ENCODE measurements around the gene CHL1.

Gene CHL1

GRCh38 chr3:288417-288816 lies 91.9 kb downstream of the CHL1 start:
- DNase-seq = no peak

DNA sequence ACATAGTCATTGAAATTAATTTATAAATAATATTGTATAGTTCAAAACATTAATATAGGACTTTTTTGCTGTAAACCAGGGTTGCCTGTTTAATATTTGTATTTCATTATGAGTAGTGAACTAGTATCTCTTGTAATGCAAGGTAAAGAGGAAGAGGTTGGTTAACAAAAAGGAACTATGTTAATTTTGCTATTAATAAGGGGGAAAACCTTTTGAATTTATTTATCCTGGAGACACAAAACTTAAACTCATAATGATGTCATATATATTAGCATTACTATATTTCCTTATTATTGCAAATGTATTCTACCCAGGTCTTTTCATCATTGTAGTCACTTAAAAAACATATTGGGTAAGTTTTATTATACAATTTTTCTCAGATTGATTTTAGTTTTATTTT lies 94.5 kb downstream of the CHL1 start:
- no peak for DNase-seq

DNA sequence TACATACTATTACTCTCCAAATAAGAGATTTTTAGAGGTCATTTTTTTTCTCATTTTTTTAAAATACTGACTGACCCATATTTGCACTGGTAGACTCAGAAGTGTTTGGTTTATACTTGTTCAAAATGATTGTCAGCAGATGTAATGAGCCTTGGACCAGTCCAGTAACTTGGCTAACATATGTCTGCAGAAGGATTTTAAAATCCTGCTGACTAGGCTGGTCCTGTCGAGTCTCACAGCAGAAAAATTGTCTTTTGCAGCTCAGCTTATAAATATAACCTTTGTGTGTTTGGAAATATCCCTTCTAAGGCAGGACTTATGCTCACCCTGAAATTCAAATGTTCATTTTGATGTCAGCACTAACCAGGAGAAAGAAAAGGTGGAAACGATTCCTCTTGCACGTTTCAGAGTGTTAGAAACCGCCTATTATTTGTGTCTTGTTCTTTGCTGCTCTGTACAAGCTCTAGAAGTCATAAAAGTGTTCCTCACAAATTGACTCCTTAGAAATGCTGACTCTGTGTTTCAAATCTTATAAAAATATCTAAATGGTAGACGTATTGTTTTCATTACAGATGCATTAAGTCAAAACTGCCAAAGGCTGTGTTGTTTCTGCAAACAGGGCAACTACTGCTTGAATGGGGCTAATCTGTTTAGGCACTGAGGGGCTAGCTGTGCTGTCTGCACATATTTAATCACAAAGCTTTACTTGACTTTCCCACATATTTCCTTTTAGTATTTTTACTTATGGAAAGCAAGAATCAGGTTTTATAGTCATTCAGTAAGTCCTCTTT lies 95.3 kb downstream of the CHL1 start:
- DNase-seq = no peak

- no peak for DNase-seq
Observed at GRCh38 chr3:294096-294495, 97.5 kb downstream of the CHL1 start.

GRCh38 chr3:294581-294980 lies 98.0 kb downstream of the CHL1 start:
- DNase-seq = no peak

GRCh38 chr3:295166-295565 lies 98.6 kb downstream of the CHL1 start:
- no peak for DNase-seq

DNA sequence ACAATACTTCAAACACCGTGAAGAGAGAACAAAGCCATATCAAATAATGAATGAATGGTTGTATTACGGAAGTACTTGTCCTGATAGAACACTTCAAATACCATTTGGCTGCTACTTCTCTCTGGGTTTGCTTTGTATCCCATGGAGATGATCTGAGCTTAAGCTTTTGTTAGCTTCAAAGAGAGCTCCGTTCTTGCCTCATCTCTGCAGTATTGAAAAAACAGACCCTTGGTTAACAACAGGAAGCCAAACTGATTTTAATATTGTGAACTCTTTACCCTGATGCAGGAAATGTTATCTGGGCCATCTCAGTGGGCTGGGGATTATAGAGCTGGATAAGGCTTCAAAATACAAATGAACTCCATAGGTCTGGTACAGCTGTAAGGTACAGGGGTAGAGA lies 101.0 kb downstream of the CHL1 start:
- DNase-seq = no peak

GRCh38 chr3:299590-300301 lies 103.2 kb downstream of the CHL1 start:
- no peak for DNase-seq

DNA sequence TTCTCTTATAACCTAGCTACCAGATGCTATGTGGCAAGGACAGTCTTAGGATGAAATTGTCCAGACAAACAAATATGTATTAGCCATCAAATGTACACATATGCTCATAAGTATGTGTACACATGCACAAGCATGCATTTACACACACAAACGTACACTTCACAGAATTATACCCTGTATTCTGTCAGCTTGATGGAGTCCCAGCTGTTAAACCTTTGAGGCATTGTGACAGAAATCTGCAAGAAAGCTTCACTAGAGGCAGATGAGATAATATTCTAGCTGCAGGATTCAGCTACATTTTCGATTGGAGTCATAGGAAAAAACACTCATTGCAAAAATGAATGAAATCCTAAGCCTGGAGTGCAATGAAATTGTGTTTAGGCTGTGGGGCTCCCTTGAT lies 110.6 kb downstream of the CHL1 start:
- DNase-seq = no peak

DNA sequence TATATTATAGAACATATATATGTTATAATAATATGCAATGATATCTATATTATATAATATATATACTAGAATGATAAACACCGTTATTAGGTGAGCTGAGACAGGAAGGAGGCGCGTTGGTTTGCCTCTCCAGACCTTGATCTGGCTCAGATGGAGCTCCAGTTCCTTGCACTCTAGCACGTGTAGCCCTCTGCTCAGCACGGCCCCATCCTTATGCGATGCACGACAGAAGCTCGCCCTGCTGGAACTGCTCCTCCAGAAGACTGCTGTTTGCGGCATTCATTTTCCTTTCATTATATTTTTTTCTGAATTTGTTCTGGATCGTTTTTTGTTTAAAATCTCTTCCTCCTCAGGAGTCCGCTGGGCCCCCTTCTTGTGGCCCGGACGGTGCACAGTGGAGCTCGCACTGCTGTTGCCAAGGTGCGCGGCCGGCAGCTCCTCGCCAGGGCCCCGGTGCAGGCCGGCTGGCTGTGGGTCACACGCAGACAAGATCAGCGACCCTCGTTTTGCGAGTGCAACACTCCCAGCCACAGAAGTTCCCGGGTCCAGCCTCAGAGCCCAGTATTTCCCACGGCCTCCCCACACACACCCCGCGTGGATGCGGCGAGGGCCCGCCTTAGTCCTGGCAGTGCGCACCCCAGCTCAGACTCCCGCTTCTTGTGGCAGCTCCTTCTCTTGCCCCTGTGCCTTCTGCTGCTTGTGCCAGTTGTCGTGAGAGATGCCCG lies 112.2 kb downstream of the CHL1 start:
- no peak for DNase-seq

DNA sequence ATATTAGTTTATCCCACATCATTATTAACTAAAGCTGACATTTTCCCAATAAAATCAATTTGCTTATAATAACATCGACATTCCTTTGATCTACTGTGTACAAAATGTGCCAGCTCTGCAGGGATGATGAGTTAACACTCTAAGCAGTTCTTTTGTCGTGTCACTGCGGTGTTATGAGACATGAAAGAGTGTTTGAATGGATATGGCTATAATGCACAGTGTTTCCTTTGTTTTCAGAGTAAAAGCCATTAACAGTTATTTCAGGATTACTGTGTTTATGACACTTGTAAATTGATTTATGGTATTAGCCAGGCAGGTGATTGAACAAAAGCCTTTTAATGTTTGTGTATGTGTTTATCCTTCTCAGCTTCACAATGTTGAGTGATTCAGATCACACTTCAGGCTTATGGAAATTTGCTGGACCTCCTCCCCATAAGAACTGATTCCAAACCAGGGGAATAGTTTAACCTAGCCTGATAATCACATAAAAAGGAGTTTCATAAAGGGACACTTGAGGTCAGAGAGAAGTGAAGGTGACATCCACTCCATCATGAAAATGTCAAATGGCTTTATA lies 115.7 kb downstream of the CHL1 start:
- no peak for DNase-seq

- no peak for DNase-seq
Observed at GRCh38 chr3:312911-313310, 116.3 kb downstream of the CHL1 start.

- DNase-seq = no peak
Observed at GRCh38 chr3:317012-317411, 120.4 kb downstream of the CHL1 start.

DNA sequence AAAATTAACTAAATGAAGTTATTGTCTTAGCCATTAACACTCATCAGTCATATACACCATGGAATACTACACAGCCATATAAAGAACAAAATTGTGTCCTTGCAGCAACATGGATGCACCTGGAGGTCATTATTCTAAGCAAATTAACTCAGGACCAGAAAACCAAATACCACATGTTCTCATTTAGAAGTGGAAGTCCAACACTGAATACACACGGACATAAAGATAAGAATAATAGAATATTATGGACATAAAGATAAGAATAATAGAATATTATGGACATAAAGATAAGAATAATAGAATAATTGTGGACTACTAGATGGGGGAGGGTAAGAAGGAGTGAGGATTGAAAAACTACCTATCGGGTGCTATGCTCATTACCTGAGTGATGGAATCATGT lies 122.3 kb downstream of the CHL1 start:
- no peak for DNase-seq

- no peak for DNase-seq
Observed at GRCh38 chr3:324423-324822, 127.9 kb downstream of the CHL1 start.

DNA sequence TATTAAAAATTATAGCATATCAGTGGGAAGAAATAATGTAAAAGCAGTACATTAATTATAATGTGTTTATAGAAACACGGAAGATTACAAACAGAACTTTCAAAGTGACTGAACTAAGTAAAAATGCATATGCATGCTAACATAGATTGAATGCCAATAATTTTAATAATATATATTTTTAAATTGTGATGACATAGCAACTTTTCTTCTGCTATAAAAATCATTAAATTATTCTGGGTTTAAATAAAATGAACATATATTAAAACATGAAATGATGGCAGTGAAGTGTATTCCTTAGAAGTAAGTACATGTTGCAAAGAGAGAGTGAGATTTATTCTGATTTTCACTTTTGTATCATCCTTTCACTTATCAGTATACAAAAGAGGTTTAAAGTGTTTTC lies 128.9 kb downstream of the CHL1 start:
- no peak for DNase-seq

DNA sequence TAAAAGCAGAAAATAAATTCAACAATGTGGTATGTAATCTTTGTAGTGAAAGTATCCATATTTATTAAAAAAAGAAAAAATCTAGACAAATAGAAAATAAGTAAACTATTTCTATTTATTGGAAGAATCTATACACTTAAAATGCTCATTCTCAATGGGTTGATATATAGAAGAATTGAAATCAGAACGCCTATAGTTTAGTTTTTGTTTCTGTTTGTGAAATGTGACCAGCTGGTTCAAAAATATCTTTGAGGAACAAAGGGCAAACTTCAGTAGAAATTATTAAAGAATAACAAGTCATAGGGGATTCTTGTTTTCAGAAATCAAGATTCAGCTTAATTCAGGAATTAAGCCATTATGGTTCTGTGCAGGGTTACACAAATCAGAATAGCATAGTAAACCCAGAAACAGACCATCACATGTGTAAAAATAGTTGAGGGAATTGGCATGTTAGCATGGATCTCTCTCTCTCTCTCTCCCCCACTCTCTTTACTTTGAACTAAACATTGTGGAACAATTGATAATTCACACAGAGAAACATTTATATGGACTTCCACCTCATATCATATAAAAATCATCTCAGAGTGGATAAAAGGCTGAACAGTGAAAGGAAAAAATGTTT lies 134.0 kb downstream of the CHL1 start:
- no peak for DNase-seq

DNA sequence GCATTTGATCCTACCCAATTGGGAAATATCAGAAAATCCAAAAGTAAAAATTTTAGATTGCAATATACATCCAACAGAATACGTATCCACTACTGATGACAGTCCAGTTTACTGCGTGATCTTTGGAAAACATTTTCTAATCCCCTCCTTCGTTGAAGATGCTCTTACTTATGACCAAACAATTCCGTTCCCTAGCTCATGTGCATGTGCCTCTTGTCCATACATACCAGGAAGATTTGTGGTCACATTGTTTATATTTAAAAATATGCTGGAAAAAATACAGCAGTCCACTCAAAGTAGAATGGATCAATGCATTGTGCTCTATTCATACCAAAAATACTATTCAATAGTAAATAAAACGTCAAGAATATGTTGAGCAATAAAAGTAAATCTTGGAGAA lies 135.3 kb downstream of the CHL1 start:
- no peak for DNase-seq

DNA sequence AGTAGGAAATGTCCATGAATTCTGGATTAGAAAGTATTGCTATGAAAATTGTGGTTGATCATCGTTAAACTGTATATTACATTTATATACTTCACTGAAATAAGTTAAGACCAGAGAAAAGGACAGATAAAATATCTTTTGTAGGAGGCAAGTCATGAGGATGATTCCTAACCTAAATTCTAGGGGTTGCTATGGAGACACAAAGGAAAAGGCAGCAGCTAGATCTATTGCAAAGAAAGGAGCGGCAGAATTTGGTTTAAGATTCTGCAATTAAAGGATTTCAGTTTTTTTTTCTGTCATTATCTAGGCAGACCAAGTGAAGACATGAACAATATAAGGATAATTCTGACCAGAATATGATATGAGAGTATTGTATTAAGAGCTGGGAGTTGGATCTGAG lies 136.1 kb downstream of the CHL1 start:
- no peak for DNase-seq

GRCh38 chr3:335240-335639 lies 138.7 kb downstream of the CHL1 start:
- DNase-seq = no peak

- DNase-seq = no peak
Observed at GRCh38 chr3:339351-339750, 142.8 kb downstream of the CHL1 start.

DNA sequence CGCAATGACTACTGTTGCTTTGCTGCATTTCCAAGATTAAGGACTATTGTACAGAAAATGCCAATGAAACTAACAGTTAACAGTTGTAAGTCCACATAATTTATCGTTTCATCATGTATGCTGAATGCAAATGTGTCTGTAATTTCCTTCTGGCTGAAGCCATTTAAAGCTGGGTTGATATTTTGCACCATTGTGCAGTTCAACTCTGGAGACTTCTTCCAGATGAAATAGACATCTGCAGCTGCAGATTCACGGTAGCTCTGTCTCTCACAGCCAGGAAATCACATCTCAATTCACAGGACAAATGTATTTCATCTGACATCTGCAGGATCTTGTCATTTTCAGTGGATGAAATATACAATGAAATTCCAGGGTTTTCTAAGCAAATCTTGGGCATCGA lies 145.4 kb downstream of the CHL1 start:
- no peak for DNase-seq

- DNase-seq = no peak
Observed at GRCh38 chr3:346186-346585, 149.6 kb downstream of the CHL1 start.
